Measurements from ENCODE around the gene SLC25A48.

Gene SLC25A48

GRCh38 chr5:135885031-135885430 lies 50.6 kb downstream of the SLC25A48 start:
- no peak for DNase-seq

GRCh38 chr5:135886136-135886535 lies 51.7 kb downstream of the SLC25A48 start:
- DNase-seq = no peak

- peak; percentile 11 to 48 for DNase-seq
These were observed 53.0 kb downstream of the SLC25A48 start for GRCh38 chr5:135887447-135887864.

GRCh38 chr5:135887881-135888614 lies 53.6 kb downstream of the SLC25A48 start:
- no peak for DNase-seq

GRCh38 chr5:135890296-135890695 lies 55.8 kb downstream of the SLC25A48 start:
- DNase-seq = no peak

GRCh38 chr5:135890867-135891266 lies 56.4 kb downstream of the SLC25A48 start:
- no peak for DNase-seq

- no peak for DNase-seq
These were observed 56.8 kb downstream of the SLC25A48 start for GRCh38 chr5:135891268-135891667.

GRCh38 chr5:135891791-135892190 lies 57.3 kb downstream of the SLC25A48 start:
- DNase-seq = no peak

- no peak for DNase-seq
These were observed 59.8 kb downstream of the SLC25A48 start for GRCh38 chr5:135894276-135894675.

GRCh38 chr5:135894789-135895188 lies 60.3 kb downstream of the SLC25A48 start:
- DNase-seq = no peak

- no peak for DNase-seq
These were observed 61.1 kb downstream of the SLC25A48 start, which contains the start of gene IL9 for GRCh38 chr5:135895474-135896006. TSS of gene IL9 (minus strand) at chr5:135895841. CDS start at chr5:135895816, 25 bp downstream.

- no peak for DNase-seq
These were observed 64.2 kb downstream of the SLC25A48 start for GRCh38 chr5:135898651-135899050.

- DNase-seq = no peak
These were observed 65.8 kb downstream of the SLC25A48 start for GRCh38 chr5:135900276-135900675.

GRCh38 chr5:135901633-135902032 lies 67.2 kb downstream of the SLC25A48 start:
- no peak for DNase-seq

- no peak for DNase-seq
These were observed 70.7 kb downstream of the SLC25A48 start for GRCh38 chr5:135905144-135905543.

GRCh38 chr5:135913713-135914626 lies 79.5 kb downstream of the SLC25A48 start:
- no peak for DNase-seq

- DNase-seq = no peak
These were observed 81.1 kb downstream of the SLC25A48 start for GRCh38 chr5:135915466-135916001.

GRCh38 chr5:135916638-135917263 lies 82.3 kb downstream of the SLC25A48 start:
- DNase-seq = no peak

GRCh38 chr5:135920199-135920598 lies 85.7 kb downstream of the SLC25A48 start:
- no peak for DNase-seq

- no peak for DNase-seq
These were observed 86.9 kb downstream of the SLC25A48 start for GRCh38 chr5:135921388-135921787.

GRCh38 chr5:135930029-135930948 lies 95.8 kb downstream of the SLC25A48 start:
- no peak for DNase-seq

GRCh38 chr5:135930949-135931295 lies 96.5 kb downstream of the SLC25A48 start:
- no peak for DNase-seq

Measured in hippocampal formation (tissue), 2 donors.